ENCODE measurements around the gene TRAPPC3L.

The TRAPPC3L gene

GRCh38 chr6:116452531-116452930 is 93.0 kb downstream of the TRAPPC3L start:
- no peak overlapping the region for H3K4me3 ChIP-seq (ENCODE audit: low read depth, low read length)
- no peak for TF ChIP-seq CTCF (IDR thresholded peaks at IDR 0.05; ENCODE audit: borderline replicate concordance, insufficient read depth, low read depth, low read length)

- no peak for TF ChIP-seq CTCF (IDR thresholded peaks at IDR 0.05; ENCODE audit: borderline replicate concordance, insufficient read depth, low read depth, low read length)
- no peak overlapping the region for H3K4me3 ChIP-seq (ENCODE audit: low read depth, low read length)
These were observed 93.6 kb downstream of the TRAPPC3L start for GRCh38 chr6:116451916-116452315.

DNA sequence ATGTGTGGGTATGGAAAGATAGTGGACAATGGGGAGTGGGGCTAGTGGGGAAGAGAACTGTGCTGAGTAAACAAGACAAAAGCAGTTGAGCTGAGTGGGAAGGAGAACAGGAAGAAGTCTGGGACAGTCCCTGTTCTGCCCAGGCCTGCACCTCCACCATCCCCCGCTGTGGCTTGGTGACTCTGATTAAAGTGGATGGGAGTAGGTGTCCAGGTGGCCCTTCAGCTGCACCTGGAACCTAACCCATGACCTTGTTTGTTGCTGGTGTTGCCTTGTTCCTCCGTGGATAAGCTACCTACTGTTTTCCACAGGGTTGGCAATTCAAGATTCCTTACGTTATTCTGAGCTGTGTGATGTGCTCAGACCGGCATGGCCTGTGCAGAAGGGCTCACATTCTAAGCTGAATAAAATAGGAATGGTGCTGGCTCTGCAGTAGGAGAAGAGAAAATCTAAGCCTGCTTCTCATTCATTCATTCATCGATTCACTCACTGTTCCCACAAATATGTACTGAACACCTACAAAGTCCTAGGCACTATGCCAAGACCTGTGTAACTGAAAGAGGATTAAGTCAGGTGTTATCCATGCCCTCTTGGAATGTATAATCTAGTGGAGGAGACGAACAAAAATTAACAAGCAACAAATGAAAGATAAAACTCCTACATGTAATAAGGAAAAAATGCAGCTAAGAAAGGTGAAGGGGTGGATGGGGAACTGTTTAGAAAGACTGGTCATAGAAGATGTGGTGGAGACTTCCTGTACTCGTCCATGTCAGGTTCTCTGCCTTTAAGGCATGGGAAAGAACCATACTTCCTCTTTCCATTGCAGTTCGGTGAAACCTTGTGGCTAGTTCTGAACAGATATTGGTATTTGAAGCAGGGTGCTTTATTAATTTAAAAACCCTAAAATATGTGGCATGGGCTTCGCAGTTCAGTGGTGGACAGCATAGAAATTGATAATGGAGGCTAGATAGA is 94.4 kb downstream of the TRAPPC3L start:
- no peak for TF ChIP-seq CTCF (IDR thresholded peaks at IDR 0.05; ENCODE audit: borderline replicate concordance, insufficient read depth, low read depth, low read length)

GRCh38 chr6:116450185-116450710 is 95.2 kb downstream of the TRAPPC3L start:
- no peak for TF ChIP-seq CTCF (IDR thresholded peaks at IDR 0.05; ENCODE audit: borderline replicate concordance, insufficient read depth, low read depth, low read length)
- H3K4me3 ChIP-seq (ENCODE audit: low read depth, low read length), result no peak overlapping the region

More for the DNA sequence above, 94.4 kb downstream of the TRAPPC3L start:
- no peak overlapping the region for H3K4me3 ChIP-seq (ENCODE audit: low read depth, low read length)

GRCh38 chr6:116449565-116449964 is 95.9 kb downstream of the TRAPPC3L start:
- TF ChIP-seq CTCF (IDR thresholded peaks at IDR 0.05; ENCODE audit: borderline replicate concordance, insufficient read depth, low read depth, low read length), result no peak
- H3K4me3 ChIP-seq (ENCODE audit: low read depth, low read length), result no peak overlapping the region

GRCh38 chr6:116447496-116448011 is 97.9 kb downstream of the TRAPPC3L start:
- no peak for TF ChIP-seq CTCF (IDR thresholded peaks at IDR 0.05; ENCODE audit: borderline replicate concordance, insufficient read depth, low read depth, low read length)

More at GRCh38 chr6:116447496-116448011, 97.9 kb downstream of the TRAPPC3L start:
- no peak overlapping the region for H3K4me3 ChIP-seq (ENCODE audit: low read depth, low read length)

Measured in GM12875 (cell line).